Hematopoietic multipotent progenitor cell treated with erythropoietin and hydrocortisone succinate and interleukin-3 and kit ligand, for 4 days (in vitro differentiated cells): ENCODE data around the gene ZNF277.
"Not testable (repeated sequence)": the region's sequence is repeated elsewhere in the genome, so short reads cannot be mapped to it uniquely, and the experiment has no call there.

Experiments used
- DNase-seq: peaks from one replicate; pipeline ENCODE4 v3.0.0-alpha.2; 2015

ZNF277 gene

GRCh38 chr7:112297681-112298080, 91.2 kb downstream of the ZNF277 start:
- DNase-seq = no peak

GRCh38 chr7:112298543-112299100, 92.1 kb downstream of the ZNF277 start:
- DNase-seq = no peak

- DNase-seq = no peak
These were observed 93.6 kb downstream of the ZNF277 start for GRCh38 chr7:112300072-112300471.

GRCh38 chr7:112300831-112301407, 94.4 kb downstream of the ZNF277 start:
- no peak for DNase-seq

- DNase-seq = no peak
These were observed 96.1 kb downstream of the ZNF277 start for GRCh38 chr7:112302566-112302965.

GRCh38 chr7:112306903-112307302, 100.4 kb downstream of the ZNF277 start:
- no peak for DNase-seq

GRCh38 chr7:112307506-112307905, 101.0 kb downstream of the ZNF277 start:
- DNase-seq = no peak

GRCh38 chr7:112308974-112309373, 102.5 kb downstream of the ZNF277 start:
- DNase-seq = no peak

- DNase-seq = not testable (repeated sequence)
These were observed 110.3 kb downstream of the ZNF277 start for GRCh38 chr7:112316803-112317202.

- DNase-seq = no peak
These were observed 115.6 kb downstream of the ZNF277 start for GRCh38 chr7:112322070-112322469.

- no peak for DNase-seq
These were observed 121.1 kb downstream of the ZNF277 start for GRCh38 chr7:112327566-112327965.

GRCh38 chr7:112331492-112331891, 125.0 kb downstream of the ZNF277 start:
- DNase-seq = no peak

GRCh38 chr7:112334366-112334765, 127.9 kb downstream of the ZNF277 start:
- peak; percentile 78 for DNase-seq

GRCh38 chr7:112336261-112336660, 129.8 kb downstream of the ZNF277 start:
- no peak for DNase-seq

- DNase-seq = no peak
These were observed 130.6 kb downstream of the ZNF277 start for GRCh38 chr7:112336936-112337576.

GRCh38 chr7:112337892-112338291, 131.4 kb downstream of the ZNF277 start:
- DNase-seq = no peak

- no peak for DNase-seq
These were observed 132.3 kb downstream of the ZNF277 start for GRCh38 chr7:112338786-112339185.

- DNase-seq = no peak
These were observed 135.0 kb downstream of the ZNF277 start for GRCh38 chr7:112341464-112341863.

GRCh38 chr7:112346381-112347060, 140.0 kb downstream of the ZNF277 start:
- DNase-seq = no peak

GRCh38 chr7:112347088-112347487, 140.6 kb downstream of the ZNF277 start:
- no peak for DNase-seq

- no peak for DNase-seq
These were observed 144.1 kb downstream of the ZNF277 start for GRCh38 chr7:112350585-112350984.

- DNase-seq = no peak
These were observed 150.1 kb downstream of the ZNF277 start for GRCh38 chr7:112356596-112356995.

- DNase-seq = no peak
These were observed 150.6 kb downstream of the ZNF277 start for GRCh38 chr7:112357136-112357535.

GRCh38 chr7:112358513-112358912, 152.0 kb downstream of the ZNF277 start:
- no peak for DNase-seq
